Measurements from ENCODE around the gene RYR2.

GRCh38 chr1:237470712-237471338, 428.8 kb downstream of the RYR2 start:
- TF ChIP-seq EZH2phosphoT487 (IDR thresholded peaks at IDR 0.05; ENCODE audit: borderline replicate concordance, low read depth, low read length) (no peak), CTCF (conservative IDR thresholded peaks at IDR 0.05; ENCODE audit: low read length) (no peak)
